Heart right ventricle (tissue), 16 donors: Measurements from ENCODE around the gene SASH3. TPM values are rescaled to one million over a fixed set of nuclear protein-coding genes. Genes with fewer than 3 reads are reported as not detected.
A peak's percentile ranks its signal among the peaks of the same experiment; 100 is the strongest.

Source experiments
- ATAC-seq, 8 donors: fragments of 200-7000 bp; cut with Tn5 transposase; one replicate each; pipeline ENCODE4 v1.9.1; 2020; ENCODE audit warnings: mild to moderate bottlenecking in 8 of 8, moderate library complexity in 8 of 8, moderate number of reproducible peaks in 1 of 8
- DNase-seq, 2 donors: peaks; one replicate each; pipeline ENCODE4 v3.0.0-alpha.2; 2020
- H3K27ac ChIP-seq, 10 donors: fragments of 200-600 bp; sonication (generic) in 2 of 10; one replicate each; pipeline versions ENCODE4 v1.5.0 to v1.8.0; 2020 to 2022; ENCODE audit warnings: mild to moderate bottlenecking in 3 of 10
- H3K27me3 ChIP-seq, 7 donors: fragments of 200-600 bp; one replicate each; pipeline ENCODE4 v1.8.0; 2021 to 2022; ENCODE audit warnings: mild to moderate bottlenecking in 2 of 7
- H3K36me3 ChIP-seq, 9 donors: fragments of 200-600 bp; sonication (generic) in 1 of 9; one replicate each; pipeline versions ENCODE4 v1.5.0 to v1.8.0; 2020 to 2022; ENCODE audit warnings: mild to moderate bottlenecking in 2 of 9
- H3K4me1 ChIP-seq, 9 donors: fragments of 200-600 bp; sonication (generic) in 1 of 9; one replicate each; pipeline versions ENCODE4 v1.5.0 to v1.8.0; 2020 to 2022; ENCODE audit warnings: mild to moderate bottlenecking in 4 of 9
- H3K4me3 ChIP-seq, 10 donors: fragments of 200-600 bp; sonication (generic) in 2 of 10; one replicate each; pipeline versions ENCODE4 v1.5.0 to v1.8.0; 2020 to 2022; ENCODE audit warnings: mild to moderate bottlenecking in 7 of 10, moderate library complexity in 2 of 10
- H3K9me3 ChIP-seq, 11 donors: fragments of 200-600 bp in 10 of 11; sonication (generic) in 2 of 11; one replicate each; pipeline versions ENCODE4 v1.5.0 to v1.8.0; 2013 to 2022; ENCODE audit warnings: mild to moderate bottlenecking in 2 of 11, control low read depth in 1 of 11, moderate library complexity in 1 of 11
- CTCF ChIP-seq, 9 donors: fragments of 200-600 bp; sonication (generic) in 2 of 9; IDR thresholded peaks; one replicate each; pipeline versions ENCODE4 v1.5.0 to v1.8.0; 2021 to 2022; ENCODE audit warnings: antibody characterized with exemption in 9 of 9, mild to moderate bottlenecking in 5 of 9, moderate library complexity in 1 of 9
- WGBS, 2 donors: extraction: QIAGEN DNeasy Blood & Tissue Kit; methylation state at CpG; one replicate each; pipeline ENCODE4 v1.1.7; 2013; ENCODE audit warnings: inconsistent platforms in 1 of 2; 5-methylcytosine and 5-hydroxymethylcytosine counted together
- intact Hi-C, 10 donors: fragments of 100-400 bp; cut with DNase I; formaldehyde crosslinking; loops; one replicate each; pipeline versions ENCODE4 v1.11.1 to v1.14.2; 2022
- polyA plus RNA-seq, 2 donors: library from polyadenylated mRNA; stranded (reverse); fragments of 200-250 nt; gene quantifications; one replicate each; pipeline ENCODE4 v1.2.3, GENCODE V29; 2013
- total RNA-seq, 10 donors: library from RNA; stranded (reverse); fragmentation: NEBNext Ultra II Directional in 3 of 10; extraction: Animal tissue kit (Norgen Biotek cat#: 25700) in 3 of 10; gene quantifications; one replicate each; pipeline versions ENCODE4 v1.2.1 to v1.2.4, GENCODE V29; 2021 to 2023
- donor health status: Arrhythmogenic right ventricular cardiomyopathy.
- donor health status: ischemic (EF 13 %, LVEDD 7.1; RV severe dilation, severe dysfunction).
- donor health status: healthy with polysubstance abuse.
- donor health status: DM: no; HTN: yes; CAD: no.
- donor health status: DM: no; HTN: no; CAD: no.
- donor health status: ischemic (EF 25% LVEDD 6.9; RV normal size, moderate dysfunction).
- donor health status: ischemic (EF 25% LVEDD 5.7; RV mildly dilated, moderate dysfunction).
- donor health status: healthy.
- donor health status: DM: yes; HTN: yes; CAD: no.
- donor health status: Ischemic cardiomyopathy.
- donor health status: ischemic (EF 35%, LVEDD 5.7; RV mildly dilated, moderate dysfunction).
- donor health status: nonischemic (EF 11% LVEDD 7.7; RV severe dilation, severe dysfunction).
- donor health status: DM: yes; HTN: yes; CAD: no.
- donor health status: PGD.
- donor health status: ischemic (EF 29% LVEDD 5.4; RV normal size, mild dysfunction).
- donor health status: nonischemic (EF 23%, LVEDD 6.1; RV moderate dilation, normal function).

Gene SASH3
- total and polyA plus RNA-seq, 12 donors = 0.57 to 15.3 (median 2.1) TPM

- Histone ChIP-seq H3K9me3 (no peaks in the 10 kb centered on the region), H3K27ac (no peak overlapping the region), H3K36me3 (peaks cover 0 to 18% (median 0%) of the 10 kb centered on the region in 9 donors), H3K4me3 (no peak overlapping the region), H3K4me1 (no peaks in the 10 kb centered on the region), H3K27me3 (no peaks in the 10 kb centered on the region)
- no peak for TF ChIP-seq CTCF (IDR thresholded peaks at IDR 0.05)
- intact Hi-C loops = no loop called here
- DNase-seq (no peak), ATAC-seq (no peak)
- WGBS, 2 donors = 97 to 98% methylated on average over 2 of the region's 2 CpGs
Observed at GRCh38 chrX:129818123-129818522, 38.4 kb downstream of the SASH3 start.

DNA sequence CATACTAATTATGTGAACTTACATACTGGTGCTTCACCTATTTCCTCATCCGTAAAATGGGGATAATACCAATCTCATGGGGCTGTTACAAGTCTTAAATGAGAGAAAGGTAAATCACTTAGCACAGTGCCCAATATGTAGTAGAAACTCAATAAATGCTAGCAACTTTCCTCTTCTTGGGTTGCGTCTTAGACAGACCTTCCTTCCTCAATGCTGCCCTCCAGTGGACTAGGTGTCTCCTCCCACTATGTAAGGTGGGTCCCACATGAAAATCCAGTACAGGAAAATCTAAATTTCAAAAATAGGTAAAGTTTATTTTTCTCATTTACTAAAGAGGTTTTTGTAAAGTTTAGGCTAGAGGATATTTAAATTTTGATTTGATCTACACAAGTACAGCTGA, 43.4 kb downstream of the SASH3 start:
- 74 to 90% methylated on average over 2 of the region's 2 CpGs for WGBS, 2 donors
- Histone ChIP-seq H3K4me1 (no peaks in the 10 kb centered on the region), H3K9me3 (no peaks in the 10 kb centered on the region), H3K27me3 (no peaks in the 10 kb centered on the region), H3K4me3 (no peak overlapping the region), H3K36me3 (peaks cover 0 to 15% (median 0%) of the 10 kb centered on the region in 9 donors), H3K27ac (peak overlapping the region in 1 of 10 donors; percentile 23)
- no peak for ATAC-seq
- peak in 7 of 9 donors; percentile 48 to 67 (median 55) for TF ChIP-seq CTCF (IDR thresholded peaks at IDR 0.05)
- intact Hi-C loops = loop anchor here in 6 of 10 donors (2.0 to 10.0 kb wide), 4 partner anchors 68 to 218 kb away; no protein-coding TSS in a partner anchor
- peak in 1 of 2 donors; percentile 20 for DNase-seq

GRCh38 chrX:129823522-129823921, 43.8 kb downstream of the SASH3 start:
- intact Hi-C loops = loop anchor here in 6 of 10 donors (2.0 to 10.0 kb wide), 4 partner anchors 69 to 219 kb away; no protein-coding TSS in a partner anchor
- 81 to 94% methylated on average over 6 of the region's 6 CpGs for WGBS, 2 donors
- Histone ChIP-seq H3K9me3 (no peaks in the 10 kb centered on the region), H3K4me1 (no peaks in the 10 kb centered on the region), H3K36me3 (peaks cover 0 to 16% (median 0%) of the 10 kb centered on the region in 9 donors), H3K27ac (peak overlapping the region in 1 of 10 donors; percentile 23), H3K27me3 (no peaks in the 10 kb centered on the region), H3K4me3 (no peak overlapping the region)
- no peak for ATAC-seq
- TF ChIP-seq CTCF (IDR thresholded peaks at IDR 0.05) = no peak
- DNase-seq = no peak

DNA sequence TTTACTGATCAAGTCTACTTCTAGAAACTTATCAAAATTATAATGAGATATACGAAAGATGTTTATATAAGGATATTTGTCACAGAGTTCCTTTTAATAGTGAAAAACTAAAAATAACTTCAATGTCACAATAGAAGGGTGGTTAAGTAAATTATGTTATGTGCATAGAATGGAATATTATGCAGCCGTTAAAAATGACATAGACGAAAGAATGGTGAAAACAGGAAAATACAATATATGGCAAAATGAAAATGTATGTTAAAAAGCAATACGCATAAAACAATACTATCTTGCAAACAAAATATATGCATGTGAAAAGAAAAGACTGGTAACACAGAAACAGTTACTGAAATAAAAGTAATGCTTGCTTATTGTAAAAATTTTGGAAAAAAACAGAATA, 44.9 kb downstream of the SASH3 start:
- Histone ChIP-seq H3K4me3 (no peak overlapping the region), H3K36me3 (peaks cover 0 to 20% (median 0%) of the 10 kb centered on the region in 9 donors), H3K27me3 (no peaks in the 10 kb centered on the region), H3K9me3 (no peaks in the 10 kb centered on the region), H3K27ac (no peak overlapping the region), H3K4me1 (no peaks in the 10 kb centered on the region)
- DNase-seq = no peak
- 96 to 100% methylated on average over 4 of the region's 4 CpGs for WGBS, 2 donors
- intact Hi-C loops = loop anchor here in 5 of 10 donors (5.0 to 10.0 kb wide), 4 partner anchors 70 to 220 kb away; no protein-coding TSS in a partner anchor
- no peak for TF ChIP-seq CTCF (IDR thresholded peaks at IDR 0.05)
- no peak for ATAC-seq
